Measurements from ENCODE around the gene DDIT4L. TPM values are rescaled to one million over a fixed set of nuclear protein-coding genes. Genes with fewer than 3 reads are reported as not detected.

The DDIT4L gene, protein sequence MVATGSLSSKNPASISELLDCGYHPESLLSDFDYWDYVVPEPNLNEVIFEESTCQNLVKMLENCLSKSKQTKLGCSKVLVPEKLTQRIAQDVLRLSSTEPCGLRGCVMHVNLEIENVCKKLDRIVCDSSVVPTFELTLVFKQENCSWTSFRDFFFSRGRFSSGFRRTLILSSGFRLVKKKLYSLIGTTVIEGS
- total RNA-seq, result 3.1 and 4.3 TPM in 2 replicates

- peak within 1 kb of the TSS; percentile 81 for H3K4me3 ChIP-seq (ENCODE audit: low read depth, low read length)
- DNase-seq (ENCODE audit: low read depth), result no peak
- no peak for TF ChIP-seq CTCF (conservative IDR thresholded peaks at IDR 0.05; ENCODE audit: low read depth, low read length)
Observed at GRCh38 chr4:100189820-100190642, at the start of gene DDIT4L. Gene DDIT4L (minus strand): TSS chr4:100190468. CDS start chr4:100189983, 485 bp downstream.

GRCh38 chr4:100240008-100240407 is 49.7 kb upstream of the DDIT4L start:
- no peak for TF ChIP-seq CTCF (conservative IDR thresholded peaks at IDR 0.05; ENCODE audit: low read depth, low read length)
- no peak for DNase-seq (ENCODE audit: low read depth)
- no peak overlapping the region for H3K4me3 ChIP-seq (ENCODE audit: low read depth, low read length)

DNA sequence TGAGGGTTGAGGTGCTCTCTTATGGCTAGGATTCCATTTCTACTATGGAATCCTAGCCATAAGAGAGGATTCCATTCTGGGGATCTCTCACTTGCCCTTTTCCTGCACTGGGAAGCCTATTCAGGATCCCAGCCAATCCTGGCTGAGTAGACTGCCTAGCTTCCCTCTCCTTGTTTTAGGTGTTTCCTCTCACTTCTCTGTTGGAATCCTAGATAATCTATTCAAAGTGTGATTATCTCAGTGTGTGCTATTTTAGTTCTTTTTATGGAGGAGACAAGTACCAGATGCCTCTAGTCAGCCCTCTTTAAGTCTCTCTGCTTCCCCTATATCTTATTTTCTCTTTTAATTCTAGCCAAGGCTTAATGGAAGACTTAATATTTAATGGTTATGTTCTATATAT is 34.5 kb upstream of the DDIT4L start:
- no peak for TF ChIP-seq CTCF (conservative IDR thresholded peaks at IDR 0.05; ENCODE audit: low read depth, low read length)
- no peak for DNase-seq (ENCODE audit: low read depth)
- no peak overlapping the region for H3K4me3 ChIP-seq (ENCODE audit: low read depth, low read length)

- no peak for DNase-seq (ENCODE audit: low read depth)
- TF ChIP-seq CTCF (conservative IDR thresholded peaks at IDR 0.05; ENCODE audit: low read depth, low read length), result no peak
- H3K4me3 ChIP-seq (ENCODE audit: low read depth, low read length), result no peak overlapping the region
Observed at GRCh38 chr4:100224160-100224559, 33.9 kb upstream of the DDIT4L start.

DNA sequence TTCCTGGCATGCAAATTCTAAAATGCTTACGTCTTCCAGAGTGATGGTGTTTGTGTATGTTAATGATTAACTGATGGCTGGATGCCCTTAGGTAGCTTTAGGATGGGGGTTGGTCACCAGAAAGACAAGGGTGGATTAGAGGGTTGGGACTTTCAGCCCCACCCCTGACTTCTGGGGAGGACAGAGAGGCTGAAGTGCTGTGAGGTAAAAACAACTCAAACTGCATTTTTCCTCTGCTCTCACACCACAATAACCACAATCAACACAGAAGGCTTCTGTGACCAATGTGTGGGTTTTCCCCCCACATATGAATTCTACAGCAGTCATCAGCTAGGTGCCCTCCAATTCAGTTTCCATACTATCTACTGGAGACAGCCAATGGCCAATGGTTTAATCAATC is 18.7 kb upstream of the DDIT4L start:
- DNase-seq (ENCODE audit: low read depth), result no peak
- TF ChIP-seq CTCF (conservative IDR thresholded peaks at IDR 0.05; ENCODE audit: low read depth, low read length), result no peak
- H3K4me3 ChIP-seq (ENCODE audit: low read depth, low read length), result no peak overlapping the region

GRCh38 chr4:100208459-100208858 is 18.2 kb upstream of the DDIT4L start:
- no peak for TF ChIP-seq CTCF (conservative IDR thresholded peaks at IDR 0.05; ENCODE audit: low read depth, low read length)
- DNase-seq (ENCODE audit: low read depth), result no peak

More at GRCh38 chr4:100208459-100208858, 18.2 kb upstream of the DDIT4L start:
- H3K4me3 ChIP-seq (ENCODE audit: low read depth, low read length), result no peak overlapping the region
